ENCODE measurements around the gene RBMS3.

Gene RBMS3

GRCh38 chr3:29412110-29412509 lies 131.2 kb downstream of the RBMS3 start:
- Histone ChIP-seq H3K27ac (no peak overlapping the region), H3K4me3 (no peak overlapping the region)

GRCh38 chr3:29414468-29415224 lies 133.8 kb downstream of the RBMS3 start:
- Histone ChIP-seq H3K27ac (no peak overlapping the region), H3K4me3 (no peak overlapping the region)

- Histone ChIP-seq H3K27ac (no peak overlapping the region), H3K4me3 (no peak overlapping the region)
Observed at GRCh38 chr3:29415482-29416223, 134.8 kb downstream of the RBMS3 start.

- no peak overlapping the region for H3K4me3 ChIP-seq
Observed at GRCh38 chr3:29416514-29416913, 135.6 kb downstream of the RBMS3 start.

GRCh38 chr3:29420106-29420505 lies 139.2 kb downstream of the RBMS3 start:
- Histone ChIP-seq H3K4me3 (no peak overlapping the region), H3K27ac (no peak overlapping the region)

More at GRCh38 chr3:29416514-29416913, 135.6 kb downstream of the RBMS3 start:
- no peak overlapping the region for H3K27ac ChIP-seq

GRCh38 chr3:29426302-29427226 lies 145.7 kb downstream of the RBMS3 start:
- H3K4me3 ChIP-seq = no peak overlapping the region
- H3K27ac ChIP-seq = no peak overlapping the region

- peak overlapping the region in 1 of 21 experiments; percentile 7 for H3K27ac ChIP-seq
Observed at GRCh38 chr3:29427266-29428103, 146.6 kb downstream of the RBMS3 start.

GRCh38 chr3:29429055-29429679 lies 148.3 kb downstream of the RBMS3 start:
- no peak overlapping the region for H3K4me3 ChIP-seq
- H3K27ac ChIP-seq = peak overlapping the region in 1 of 21 experiments; percentile 23

More at GRCh38 chr3:29427266-29428103, 146.6 kb downstream of the RBMS3 start:
- H3K4me3 ChIP-seq = no peak overlapping the region

GRCh38 chr3:29430558-29430971 lies 149.7 kb downstream of the RBMS3 start:
- H3K4me3 ChIP-seq = no peak overlapping the region
- H3K27ac ChIP-seq = peak overlapping the region in 1 of 21 experiments; percentile 1

GRCh38 chr3:29436612-29437323 lies 155.9 kb downstream of the RBMS3 start:
- H3K27ac ChIP-seq = no peak overlapping the region
- H3K4me3 ChIP-seq = no peak overlapping the region

- no peak overlapping the region for H3K27ac ChIP-seq
- no peak overlapping the region for H3K4me3 ChIP-seq
Observed at GRCh38 chr3:29438580-29438979, 157.7 kb downstream of the RBMS3 start.

- peak overlapping the region in 1 of 21 experiments; percentile 21 for H3K27ac ChIP-seq
Observed at GRCh38 chr3:29440413-29441305, 159.8 kb downstream of the RBMS3 start.

GRCh38 chr3:29441422-29441821 lies 160.6 kb downstream of the RBMS3 start:
- Histone ChIP-seq H3K4me3 (no peak overlapping the region), H3K27ac (no peak overlapping the region)

More at GRCh38 chr3:29440413-29441305, 159.8 kb downstream of the RBMS3 start:
- H3K4me3 ChIP-seq = peak overlapping the region in 3 of 7 experiments; percentile 5 to 20 (median 11)

GRCh38 chr3:29447946-29448627 lies 167.2 kb downstream of the RBMS3 start:
- Histone ChIP-seq H3K4me3 (no peak overlapping the region), H3K27ac (no peak overlapping the region)

- no peak overlapping the region for H3K27ac ChIP-seq
- H3K4me3 ChIP-seq = no peak overlapping the region
Observed at GRCh38 chr3:29451920-29452319, 171.0 kb downstream of the RBMS3 start.

GRCh38 chr3:29452934-29453283 lies 172.0 kb downstream of the RBMS3 start:
- no peak overlapping the region for H3K4me3 ChIP-seq
- peak overlapping the region in 1 of 21 experiments; percentile 21 for H3K27ac ChIP-seq

Data from skin epidermis (tissue), 12 donors.